ENCODE data around the gene ADAM17.
A peak's percentile ranks its signal among the peaks of the same experiment; 100 is the strongest.
"Not testable (repeated sequence)": the region's sequence is repeated elsewhere in the genome, so short reads cannot be mapped to it uniquely, and the experiment has no call there.

Gene ADAM17

GRCh38 chr2:9555297-9556120, at the start of gene ADAM17:
Gene ADAM17, minus strand, starts transcription at chr2:9555830. Its CDS starts 225 bp downstream, at chr2:9555605.
- peak; percentile 96 for DNase-seq

- no peak for DNase-seq
Measured at GRCh38 chr2:9602412-9602811, 46.8 kb upstream of the ADAM17 start.

- DNase-seq = no peak
Measured at GRCh38 chr2:9601397-9601796, 45.8 kb upstream of the ADAM17 start.

GRCh38 chr2:9599430-9599829, 43.8 kb upstream of the ADAM17 start:
- no peak for DNase-seq

GRCh38 chr2:9596621-9597311, 41.1 kb upstream of the ADAM17 start:
- no peak for DNase-seq

DNA sequence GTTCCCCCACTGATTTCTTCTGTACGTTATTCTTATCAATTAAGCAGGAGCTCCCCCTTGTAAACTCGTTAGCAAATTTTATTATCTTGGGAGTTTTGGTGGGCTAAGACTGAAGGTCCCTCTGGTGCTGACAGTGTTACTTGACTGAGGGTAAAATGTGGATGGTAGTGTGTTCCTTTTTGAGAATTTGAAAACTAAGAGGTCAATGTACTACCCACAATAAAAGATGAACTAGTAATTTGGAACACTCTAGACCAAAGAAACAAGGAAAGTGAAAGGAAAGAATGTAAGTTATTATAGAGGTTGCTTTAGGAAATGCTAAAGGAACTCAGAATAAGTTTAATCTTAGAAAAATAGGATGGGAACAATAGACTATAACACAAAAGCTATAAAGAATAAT, 40.1 kb upstream of the ADAM17 start:
- no peak for DNase-seq

DNA sequence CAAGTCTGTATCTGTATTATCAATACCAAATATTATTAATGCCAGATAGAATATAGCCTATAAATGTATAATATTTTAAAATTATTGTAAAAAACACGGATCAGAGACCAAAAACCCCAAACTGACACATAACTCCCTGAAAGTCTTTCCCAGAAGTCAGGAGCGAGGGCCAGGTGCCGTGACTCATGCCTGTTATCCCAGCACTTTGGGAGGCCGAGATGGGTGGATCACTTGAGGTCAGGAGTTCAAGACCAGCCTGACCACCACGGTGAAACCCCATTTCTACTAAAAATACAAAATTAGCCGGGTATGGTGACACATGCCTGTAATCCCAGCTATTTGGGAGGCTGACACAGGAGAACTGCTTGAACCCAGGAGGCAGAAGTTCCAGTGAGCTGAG, 39.6 kb upstream of the ADAM17 start:
- not testable (repeated sequence) for DNase-seq

GRCh38 chr2:9594366-9595054, 38.9 kb upstream of the ADAM17 start:
- DNase-seq = no peak

GRCh38 chr2:9593925-9594324, 38.3 kb upstream of the ADAM17 start:
- no peak for DNase-seq

DNA sequence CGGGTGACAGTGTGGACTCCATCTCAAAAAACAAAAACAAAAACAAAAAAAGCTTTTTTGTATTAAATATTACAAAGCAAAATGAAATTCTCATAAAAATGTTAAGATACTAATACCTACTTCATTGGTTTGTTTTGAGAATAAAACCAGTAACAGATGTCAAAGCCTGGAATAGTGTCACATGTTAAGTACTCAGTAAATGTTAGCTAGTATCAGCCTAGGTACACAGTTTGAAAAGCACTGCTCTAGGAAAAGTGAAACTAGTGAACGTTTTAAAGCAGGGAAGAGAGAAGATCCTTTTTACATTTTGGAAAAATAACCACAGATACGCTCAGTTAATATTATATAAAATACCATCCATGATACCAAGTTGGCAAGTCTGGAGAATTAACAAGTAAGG, 37.1 kb upstream of the ADAM17 start:
- DNase-seq = peak; percentile 11

GRCh38 chr2:9590641-9591040, 35.0 kb upstream of the ADAM17 start:
- no peak for DNase-seq

GRCh38 chr2:9586465-9586864, 30.8 kb upstream of the ADAM17 start:
- no peak for DNase-seq

GRCh38 chr2:9585486-9585885, 29.9 kb upstream of the ADAM17 start:
- no peak for DNase-seq

DNA sequence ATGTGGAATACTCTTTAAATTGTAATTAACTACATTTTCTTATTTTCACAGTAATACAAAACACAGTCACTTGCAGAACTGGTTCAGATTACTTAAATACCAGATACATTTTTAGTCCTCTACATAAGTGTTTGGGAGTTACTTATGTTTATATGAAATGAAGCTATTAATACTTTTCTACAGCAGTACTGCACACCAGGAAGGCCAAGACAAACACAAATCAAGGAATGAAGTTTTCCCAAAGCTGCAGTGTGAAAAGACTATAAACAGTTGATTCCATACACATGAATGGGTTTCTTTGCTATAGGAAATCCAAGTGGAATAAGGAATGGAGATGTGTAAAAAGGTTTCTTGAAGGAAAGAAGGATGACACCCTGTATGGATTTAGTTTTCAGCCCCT, 29.3 kb upstream of the ADAM17 start:
- DNase-seq = not testable (repeated sequence)

- DNase-seq = no peak
Measured at GRCh38 chr2:9582624-9583023, 27.0 kb upstream of the ADAM17 start.

GRCh38 chr2:9578467-9579235, 23.0 kb upstream of the ADAM17 start:
- no peak for DNase-seq

DNA sequence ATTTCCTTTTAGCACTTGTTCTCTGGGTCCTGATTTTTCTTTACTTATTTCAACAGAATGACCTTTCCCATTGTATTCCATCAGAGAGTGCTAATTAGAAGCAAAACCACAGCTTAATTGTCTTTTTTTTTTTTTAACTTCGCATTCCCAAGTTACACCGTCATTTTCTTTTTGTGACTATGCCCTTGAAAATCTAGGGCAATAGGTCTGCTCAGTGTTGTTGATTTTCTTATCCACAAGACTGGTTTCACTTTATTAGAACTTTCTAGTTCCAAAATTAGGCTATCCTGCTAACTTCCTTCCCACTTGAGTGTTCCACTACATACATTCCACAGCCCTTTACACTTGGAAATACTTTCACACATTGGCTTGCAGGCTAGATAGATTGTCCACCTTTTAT, 18.7 kb upstream of the ADAM17 start:
- no peak for DNase-seq

GRCh38 chr2:9573840-9574239, 18.2 kb upstream of the ADAM17 start:
- no peak for DNase-seq

GRCh38 chr2:9573013-9573720, 17.5 kb upstream of the ADAM17 start:
- DNase-seq = no peak

- DNase-seq = no peak
Measured at GRCh38 chr2:9570182-9571060, 14.8 kb upstream of the ADAM17 start.

GRCh38 chr2:9565436-9566153, 10.0 kb upstream of the ADAM17 start:
- DNase-seq = no peak
